Astrocyte (in vitro differentiated cells and primary cell): ENCODE results near the gene TPH2.

Source experiments
- EZH2 ChIP-seq: IDR thresholded peaks from 2 replicates; pipeline ENCODE4 v1.6.1; 2012; ENCODE audit warnings: mild to moderate bottlenecking, low read length, inconsistent platforms; ENCODE audit not compliant: insufficient read depth
- TF ChIP-seq, protein P1 (sequence below): IDR thresholded peaks from 2 replicates; pipeline ENCODE4 v1.5.1; 2011; ENCODE audit warnings: low read depth, mild to moderate bottlenecking, inconsistent platforms, low read length, moderate library complexity; ENCODE audit not compliant: insufficient read depth

DNA sequence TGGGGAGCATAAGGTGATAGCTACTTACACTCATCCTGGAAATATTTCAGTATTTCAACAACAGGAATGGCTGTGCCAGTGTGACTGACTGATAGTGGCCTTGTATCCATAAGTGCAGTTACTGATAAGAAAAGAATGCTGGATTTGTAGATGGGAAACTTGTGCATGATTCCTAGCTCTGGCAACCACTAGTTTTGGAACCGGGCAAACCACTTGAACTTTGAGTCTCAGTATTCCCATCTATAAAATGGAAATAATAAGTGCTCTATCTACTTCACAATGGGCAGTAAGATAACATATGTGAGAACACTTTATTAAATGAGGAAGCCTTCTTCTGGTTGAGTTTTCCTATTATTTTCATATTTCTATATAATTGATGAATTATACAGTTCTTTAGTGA lies 77.2 kb downstream of the TPH2 start:
- TF ChIP-seq, protein P1, sequence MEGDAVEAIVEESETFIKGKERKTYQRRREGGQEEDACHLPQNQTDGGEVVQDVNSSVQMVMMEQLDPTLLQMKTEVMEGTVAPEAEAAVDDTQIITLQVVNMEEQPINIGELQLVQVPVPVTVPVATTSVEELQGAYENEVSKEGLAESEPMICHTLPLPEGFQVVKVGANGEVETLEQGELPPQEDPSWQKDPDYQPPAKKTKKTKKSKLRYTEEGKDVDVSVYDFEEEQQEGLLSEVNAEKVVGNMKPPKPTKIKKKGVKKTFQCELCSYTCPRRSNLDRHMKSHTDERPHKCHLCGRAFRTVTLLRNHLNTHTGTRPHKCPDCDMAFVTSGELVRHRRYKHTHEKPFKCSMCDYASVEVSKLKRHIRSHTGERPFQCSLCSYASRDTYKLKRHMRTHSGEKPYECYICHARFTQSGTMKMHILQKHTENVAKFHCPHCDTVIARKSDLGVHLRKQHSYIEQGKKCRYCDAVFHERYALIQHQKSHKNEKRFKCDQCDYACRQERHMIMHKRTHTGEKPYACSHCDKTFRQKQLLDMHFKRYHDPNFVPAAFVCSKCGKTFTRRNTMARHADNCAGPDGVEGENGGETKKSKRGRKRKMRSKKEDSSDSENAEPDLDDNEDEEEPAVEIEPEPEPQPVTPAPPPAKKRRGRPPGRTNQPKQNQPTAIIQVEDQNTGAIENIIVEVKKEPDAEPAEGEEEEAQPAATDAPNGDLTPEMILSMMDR = no peak
- TF ChIP-seq EZH2 = no peak
